Activated T-cell treated with anti-CD3 and anti-CD28 coated beads, Interleukin-2, amount 50 U/mL, for 4 hours (primary cell): ENCODE measurements around the gene FBL. TPM values are rescaled to one million over a fixed set of nuclear protein-coding genes. Genes with fewer than 3 reads are reported as not detected.

Experiments used
- ATAC-seq, 2 donors: fragments of 200-7000 bp; cut with Tn5 transposase; one replicate each; pipeline ENCODE4 v1.10.0; 2021
- DNase-seq: peaks from one replicate; pipeline ENCODE4 v3.0.0-alpha.2; 2020
- H3K27me3 Mint-ChIP-seq: one replicate; pipeline ENCODE4 v1.8.0; 2021; ENCODE audit warnings: low read depth, mixed read lengths
- H3K36me3 Mint-ChIP-seq: one replicate; pipeline ENCODE4 v1.8.0; 2022; ENCODE audit warnings: mixed read lengths; ENCODE audit not compliant: insufficient read depth
- H3K4me1 Mint-ChIP-seq: one replicate; pipeline ENCODE4 v1.8.0; 2021; ENCODE audit warnings: low read depth, mixed read lengths
- H3K4me3 Mint-ChIP-seq: one replicate; pipeline ENCODE4 v1.8.0; 2021; ENCODE audit warnings: mild to moderate bottlenecking, moderate library complexity, mixed read lengths
- H3K9me3 Mint-ChIP-seq: one replicate; pipeline ENCODE4 v1.8.0; 2021; ENCODE audit warnings: mixed read lengths
- total RNA-seq, 3 donors: library from RNA; stranded (reverse); gene quantifications; one replicate each; pipeline ENCODE4 v1.2.1, GENCODE V29; 2021

FBL gene
- total RNA-seq, 3 donors from 2014 or later = 738 to 880 (median 839) TPM

- no peak overlapping the region for H3K4me3 Mint-ChIP-seq
- no peaks in the 10 kb centered on the region for H3K4me1 Mint-ChIP-seq
- no peaks in the 10 kb centered on the region for H3K27me3 Mint-ChIP-seq
- ATAC-seq (no peak), DNase-seq (no peak)
- H3K9me3 Mint-ChIP-seq = no peaks in the 10 kb centered on the region
- peaks cover 4% of the 10 kb centered on the region for H3K36me3 Mint-ChIP-seq
Observed at GRCh38 chr19:39867952-39868351, 21.8 kb upstream of the FBL start.

GRCh38 chr19:39867133-39867532 lies 21.0 kb upstream of the FBL start:
- ATAC-seq (no peak), DNase-seq (no peak)
- Mint-ChIP-seq H3K27me3 (no peaks in the 10 kb centered on the region), H3K9me3 (no peaks in the 10 kb centered on the region), H3K4me3 (no peak overlapping the region), H3K4me1 (no peaks in the 10 kb centered on the region), H3K36me3 (peaks cover 4% of the 10 kb centered on the region)

- H3K36me3 Mint-ChIP-seq = peaks cover 2% of the 10 kb centered on the region
- DNase-seq (no peak), ATAC-seq (no peak)
- H3K27me3 Mint-ChIP-seq = no peaks in the 10 kb centered on the region
- H3K4me1 Mint-ChIP-seq = no peaks in the 10 kb centered on the region
- H3K4me3 Mint-ChIP-seq = no peak overlapping the region
- H3K9me3 Mint-ChIP-seq = no peaks in the 10 kb centered on the region
Observed at GRCh38 chr19:39865953-39866352, 19.8 kb upstream of the FBL start.

GRCh38 chr19:39865186-39865585 lies 19.0 kb upstream of the FBL start:
- no peak overlapping the region for H3K4me3 Mint-ChIP-seq
- no peaks in the 10 kb centered on the region for H3K27me3 Mint-ChIP-seq
- H3K36me3 Mint-ChIP-seq = peaks cover 2% of the 10 kb centered on the region
- no peak for ATAC-seq
- H3K9me3 Mint-ChIP-seq = no peaks in the 10 kb centered on the region
- no peak for DNase-seq
- H3K4me1 Mint-ChIP-seq = no peaks in the 10 kb centered on the region

GRCh38 chr19:39864118-39864517 lies 17.9 kb upstream of the FBL start:
- ATAC-seq = no peak
- H3K4me3 Mint-ChIP-seq = no peak overlapping the region
- no peaks in the 10 kb centered on the region for H3K9me3 Mint-ChIP-seq
- H3K36me3 Mint-ChIP-seq = peaks cover 2% of the 10 kb centered on the region
- no peaks in the 10 kb centered on the region for H3K27me3 Mint-ChIP-seq
- DNase-seq = no peak
- no peaks in the 10 kb centered on the region for H3K4me1 Mint-ChIP-seq

GRCh38 chr19:39858541-39858940 lies 12.4 kb upstream of the FBL start:
- Mint-ChIP-seq H3K36me3 (no peaks in the 10 kb centered on the region), H3K4me1 (no peaks in the 10 kb centered on the region), H3K27me3 (no peaks in the 10 kb centered on the region), H3K9me3 (peaks cover 4% of the 10 kb centered on the region), H3K4me3 (no peak overlapping the region)
- DNase-seq (no peak), ATAC-seq (no peak)

- no peaks in the 10 kb centered on the region for H3K9me3 Mint-ChIP-seq
- H3K4me3 Mint-ChIP-seq = no peak overlapping the region
- H3K27me3 Mint-ChIP-seq = peaks cover 1% of the 10 kb centered on the region
- H3K36me3 Mint-ChIP-seq = no peaks in the 10 kb centered on the region
- no peak for ATAC-seq
- no peaks in the 10 kb centered on the region for H3K4me1 Mint-ChIP-seq
- no peak for DNase-seq
Observed at GRCh38 chr19:39852882-39853281, 6.7 kb upstream of the FBL start.

- no peak overlapping the region for H3K4me3 Mint-ChIP-seq
- H3K36me3 Mint-ChIP-seq = no peaks in the 10 kb centered on the region
- ATAC-seq (no peak), DNase-seq (no peak)
- H3K4me1 Mint-ChIP-seq = peaks cover 9% of the 10 kb centered on the region
- no peaks in the 10 kb centered on the region for H3K9me3 Mint-ChIP-seq
- peaks cover 1% of the 10 kb centered on the region for H3K27me3 Mint-ChIP-seq
Observed at GRCh38 chr19:39850892-39851291, 4.7 kb upstream of the FBL start.

- Mint-ChIP-seq H3K36me3 (peaks cover 12% of the 10 kb centered on the region), H3K9me3 (no peaks in the 10 kb centered on the region), H3K4me3 (no peak overlapping the region), H3K4me1 (peaks cover 27% of the 10 kb centered on the region), H3K27me3 (peaks cover 1% of the 10 kb centered on the region)
- ATAC-seq (no peak), DNase-seq (no peak)
Observed at GRCh38 chr19:39848392-39848791, 2.2 kb upstream of the FBL start.

- H3K27me3 Mint-ChIP-seq = peaks cover 1% of the 10 kb centered on the region
- H3K4me3 Mint-ChIP-seq = no peak overlapping the region
- ATAC-seq = no peak
Observed at GRCh38 chr19:39847525-39847924, 1.3 kb upstream of the FBL start.

GRCh38 chr19:39846678-39847486 lies 703 bp upstream of the FBL start:
- peaks cover 42% of the 10 kb centered on the region for H3K4me1 Mint-ChIP-seq
- ATAC-seq = no peak

More at GRCh38 chr19:39847525-39847924, 1.3 kb upstream of the FBL start:
- no peak for DNase-seq
- H3K4me1 Mint-ChIP-seq = peaks cover 35% of the 10 kb centered on the region
- H3K36me3 Mint-ChIP-seq = peaks cover 12% of the 10 kb centered on the region
- no peaks in the 10 kb centered on the region for H3K9me3 Mint-ChIP-seq

GRCh38 chr19:39845584-39845932 lies 621 bp downstream of the FBL start:
- Mint-ChIP-seq H3K27me3 (no peaks in the 10 kb centered on the region), H3K4me3 (peak overlapping the region; percentile 96), H3K9me3 (no peaks in the 10 kb centered on the region), H3K36me3 (peaks cover 12% of the 10 kb centered on the region), H3K4me1 (peaks cover 50% of the 10 kb centered on the region)
- DNase-seq (no peak), ATAC-seq (peak in 1 of 2 donors; percentile 25)

More at GRCh38 chr19:39846678-39847486, 703 bp upstream of the FBL start:
- Mint-ChIP-seq H3K36me3 (peaks cover 12% of the 10 kb centered on the region), H3K9me3 (no peaks in the 10 kb centered on the region), H3K27me3 (peaks cover 1% of the 10 kb centered on the region), H3K4me3 (peak overlapping the region; percentile 96)
- DNase-seq = no peak

- peaks cover 50% of the 10 kb centered on the region for H3K4me1 Mint-ChIP-seq
- peaks cover 12% of the 10 kb centered on the region for H3K36me3 Mint-ChIP-seq
- DNase-seq (no peak), ATAC-seq (no peak)
- H3K4me3 Mint-ChIP-seq = peak overlapping the region; percentile 96
- no peaks in the 10 kb centered on the region for H3K9me3 Mint-ChIP-seq
- no peaks in the 10 kb centered on the region for H3K27me3 Mint-ChIP-seq
Observed at GRCh38 chr19:39845172-39845571, 1.0 kb downstream of the FBL start.

- H3K36me3 Mint-ChIP-seq = peaks cover 18% of the 10 kb centered on the region
- no peaks in the 10 kb centered on the region for H3K9me3 Mint-ChIP-seq
- DNase-seq (no peak), ATAC-seq (no peak)
- no peaks in the 10 kb centered on the region for H3K27me3 Mint-ChIP-seq
- H3K4me3 Mint-ChIP-seq = peak overlapping the region; percentile 96
- H3K4me1 Mint-ChIP-seq = peaks cover 54% of the 10 kb centered on the region
Observed at GRCh38 chr19:39843919-39844793, 2.0 kb downstream of the FBL start.
